Omental fat pad (tissue), 4 donors: ENCODE data around the gene MORN1. TPM values are rescaled to one million over a fixed set of nuclear protein-coding genes. Genes with fewer than 3 reads are reported as not detected.

Experiments used
- ATAC-seq: fragments of 150-250 bp; one replicate; pipeline ENCODE4 v1.9.1; 2016; ENCODE audit warnings: mild to moderate bottlenecking, moderate library complexity; ENCODE audit not compliant: low FRiP score
- DNase-seq: peaks from one replicate; pipeline ENCODE4 v3.0.0-alpha.2; 2019; ENCODE audit warnings: low spot score
- total RNA-seq, 4 donors: library from RNA; depleted of rRNA; stranded (reverse); fragments of >200 nt; gene quantifications; one replicate each; pipeline ENCODE4 v1.1.0, GENCODE V29; 2016
- TF ChIP-seq, protein P1 (sequence below), 3 donors: fragments of 450-650 bp; IDR thresholded peaks; one replicate each; pipeline ENCODE4 v1.5.1; 2016 to 2017; ENCODE audit warnings: antibody characterized with exemption in 3 of 3, mild to moderate bottlenecking in 3 of 3, moderate library complexity in 2 of 3

The MORN1 gene
- total RNA-seq, 4 donors from 2014 or later: 4.0 to 9.1 (median 6.4) TPM

DNA sequence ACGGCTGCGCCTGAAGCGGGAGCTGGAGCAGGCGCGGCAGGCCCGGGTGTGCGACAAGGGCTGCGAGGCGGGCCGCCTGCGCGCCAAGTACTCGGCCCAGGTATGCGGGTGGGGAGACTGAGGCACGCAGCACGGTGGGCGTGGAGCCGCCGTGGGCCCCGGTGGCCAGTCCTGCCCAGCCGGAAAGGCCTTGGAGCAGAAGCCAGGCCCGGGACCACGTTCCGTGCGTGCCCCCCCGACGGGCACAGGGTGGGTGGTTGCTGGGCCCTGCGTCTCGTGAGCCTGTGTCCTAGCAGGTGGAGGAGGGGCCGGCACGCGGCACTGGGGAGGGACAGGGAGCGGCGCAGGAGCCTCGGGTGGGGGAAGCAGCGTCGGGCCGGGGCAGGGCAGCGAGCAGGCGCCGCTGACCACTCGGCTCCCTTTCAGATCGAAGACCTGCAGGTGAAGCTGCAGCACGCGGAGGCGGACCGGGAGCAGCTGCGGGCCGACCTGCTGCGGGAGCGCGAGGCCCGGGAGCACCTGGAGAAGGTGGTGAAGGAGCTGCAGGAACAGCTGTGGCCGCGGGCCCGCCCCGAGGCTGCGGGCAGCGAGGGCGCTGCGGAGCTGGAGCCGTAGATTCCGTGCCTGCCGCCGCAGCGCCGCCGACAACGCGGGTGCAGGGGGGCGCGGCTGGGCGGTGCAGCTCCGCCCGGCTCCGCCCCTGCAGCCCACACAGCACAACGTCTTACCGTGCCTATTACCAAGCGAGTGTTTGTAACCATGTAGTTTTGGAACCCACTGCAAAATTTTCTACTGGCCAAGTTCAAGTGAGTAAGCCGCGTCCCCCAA, 85.0 kb downstream of the MORN1 start:
- ATAC-seq: no peak
- no peak for DNase-seq
- TF ChIP-seq, protein P1, sequence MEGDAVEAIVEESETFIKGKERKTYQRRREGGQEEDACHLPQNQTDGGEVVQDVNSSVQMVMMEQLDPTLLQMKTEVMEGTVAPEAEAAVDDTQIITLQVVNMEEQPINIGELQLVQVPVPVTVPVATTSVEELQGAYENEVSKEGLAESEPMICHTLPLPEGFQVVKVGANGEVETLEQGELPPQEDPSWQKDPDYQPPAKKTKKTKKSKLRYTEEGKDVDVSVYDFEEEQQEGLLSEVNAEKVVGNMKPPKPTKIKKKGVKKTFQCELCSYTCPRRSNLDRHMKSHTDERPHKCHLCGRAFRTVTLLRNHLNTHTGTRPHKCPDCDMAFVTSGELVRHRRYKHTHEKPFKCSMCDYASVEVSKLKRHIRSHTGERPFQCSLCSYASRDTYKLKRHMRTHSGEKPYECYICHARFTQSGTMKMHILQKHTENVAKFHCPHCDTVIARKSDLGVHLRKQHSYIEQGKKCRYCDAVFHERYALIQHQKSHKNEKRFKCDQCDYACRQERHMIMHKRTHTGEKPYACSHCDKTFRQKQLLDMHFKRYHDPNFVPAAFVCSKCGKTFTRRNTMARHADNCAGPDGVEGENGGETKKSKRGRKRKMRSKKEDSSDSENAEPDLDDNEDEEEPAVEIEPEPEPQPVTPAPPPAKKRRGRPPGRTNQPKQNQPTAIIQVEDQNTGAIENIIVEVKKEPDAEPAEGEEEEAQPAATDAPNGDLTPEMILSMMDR (IDR thresholded peaks at IDR 0.05): no peak

DNA sequence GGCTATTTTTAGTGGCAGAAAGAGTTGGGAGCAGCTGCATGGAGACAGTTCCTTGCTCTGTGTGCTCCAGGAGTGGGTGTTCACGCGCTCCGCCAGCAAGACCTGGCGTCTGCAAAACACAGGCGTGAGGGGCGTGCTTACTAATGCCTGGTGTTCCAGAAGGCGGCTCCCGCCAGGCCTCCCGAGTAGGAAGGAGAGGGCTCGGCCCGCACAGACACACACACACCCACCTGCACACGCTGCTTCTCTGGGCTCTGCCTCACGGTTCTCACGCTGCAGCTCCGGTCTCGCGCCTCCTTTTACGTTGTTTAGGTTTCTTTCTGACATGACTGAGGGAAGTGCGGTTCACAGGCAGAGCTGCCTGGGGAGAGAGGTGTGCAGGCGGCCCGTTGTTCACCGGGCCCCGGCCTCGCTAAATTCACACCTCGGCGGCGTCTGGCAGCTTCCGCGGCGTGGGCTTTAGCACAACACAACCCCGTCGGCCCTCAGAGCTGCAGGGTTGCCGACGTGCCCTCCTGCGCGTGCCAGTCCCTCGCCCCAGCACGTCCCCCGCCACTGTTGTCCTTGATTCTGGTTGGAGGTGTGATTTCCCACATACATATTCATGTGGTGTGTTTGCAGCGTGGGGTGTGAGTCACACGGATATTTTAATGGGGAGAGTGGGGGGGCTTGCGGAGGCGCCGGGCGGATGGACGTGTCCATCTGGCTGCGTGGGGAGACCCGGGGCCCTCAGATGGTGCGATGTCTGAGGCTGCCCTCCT, 86.3 kb downstream of the MORN1 start:
- no peak for ATAC-seq

DNA sequence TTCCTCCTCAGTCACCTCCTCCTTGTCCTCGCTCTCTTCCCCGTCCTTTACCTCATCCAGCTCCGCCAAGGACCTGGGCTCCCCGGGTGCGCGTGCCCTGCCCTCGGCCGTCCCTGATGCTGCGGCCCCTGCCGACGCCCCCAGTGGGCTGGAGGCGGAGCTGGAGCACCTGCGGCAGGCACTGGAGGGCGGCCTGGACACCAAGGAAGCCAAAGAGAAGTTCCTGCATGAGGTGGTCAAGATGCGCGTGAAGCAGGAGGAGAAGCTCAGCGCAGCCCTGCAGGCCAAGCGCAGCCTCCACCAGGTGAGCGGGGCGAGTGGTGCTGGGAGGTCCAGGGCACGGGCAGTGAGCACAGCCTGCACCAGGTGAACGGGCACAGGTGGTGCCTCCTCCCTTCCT, 87.1 kb downstream of the MORN1 start:
- DNase-seq (no peak), ATAC-seq (no peak)
- TF ChIP-seq, protein P1 (IDR thresholded peaks at IDR 0.05): no peak

More for the DNA sequence above, 86.3 kb downstream of the MORN1 start:
- TF ChIP-seq, protein P1 (IDR thresholded peaks at IDR 0.05): no peak
- no peak for DNase-seq

DNA sequence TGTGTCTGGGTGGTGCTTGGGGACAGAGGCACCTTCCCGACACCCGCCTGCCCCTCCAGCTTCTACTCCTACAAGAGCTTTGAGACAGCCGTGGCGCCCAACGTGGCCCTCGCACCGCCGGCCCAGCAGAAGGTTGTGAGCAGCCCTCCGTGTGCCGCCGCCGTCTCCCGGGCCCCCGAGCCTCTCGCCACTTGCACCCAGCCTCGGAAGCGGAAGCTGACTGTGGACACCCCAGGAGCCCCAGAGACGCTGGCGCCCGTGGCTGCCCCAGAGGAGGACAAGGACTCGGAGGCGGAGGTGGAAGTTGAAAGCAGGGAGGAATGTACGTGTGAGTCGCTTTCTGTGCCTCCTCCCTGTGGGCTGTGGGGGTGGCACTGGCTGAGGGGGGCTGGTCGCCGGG, 87.6 kb downstream of the MORN1 start:
- ATAC-seq (no peak), DNase-seq (no peak)
- TF ChIP-seq, protein P1 (IDR thresholded peaks at IDR 0.05): no peak

DNA sequence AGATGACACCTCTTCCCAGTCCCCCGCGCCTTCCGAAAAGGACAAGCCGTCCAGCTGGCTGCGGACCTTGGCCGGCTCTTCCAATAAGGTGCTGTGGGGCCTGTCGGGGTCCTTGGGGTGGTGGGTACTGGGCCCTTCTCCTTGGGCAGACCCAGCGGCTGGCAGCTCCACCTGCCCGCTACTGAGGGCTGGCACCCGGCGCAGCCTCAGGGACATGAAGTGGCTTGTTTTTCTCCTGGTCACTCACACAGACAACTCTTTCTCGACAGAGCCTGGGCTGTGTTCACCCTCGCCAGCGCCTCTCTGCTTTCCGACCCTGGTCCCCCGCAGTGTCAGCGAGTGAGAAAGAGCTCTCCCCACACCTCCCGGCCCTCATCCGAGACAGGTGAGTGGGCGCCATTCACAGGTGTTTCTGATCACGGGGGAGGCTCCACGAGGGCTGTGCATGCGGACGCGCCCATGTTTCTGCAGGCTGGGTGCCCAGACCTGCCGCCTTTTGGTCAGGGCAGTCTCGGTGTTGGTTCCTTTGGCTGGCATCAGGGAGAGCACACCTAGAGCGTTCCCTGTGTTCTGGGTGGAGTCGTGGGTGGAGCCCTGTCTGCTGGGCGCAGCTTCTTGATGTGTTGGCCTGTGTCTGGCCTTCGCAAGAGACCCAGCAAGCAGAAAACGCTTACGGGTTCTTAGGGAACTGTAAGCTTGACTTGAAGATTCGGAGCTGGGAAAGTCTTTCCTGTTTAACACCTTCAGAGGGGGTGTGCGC, 88.2 kb downstream of the MORN1 start:
- DNase-seq (no peak), ATAC-seq (no peak)
- TF ChIP-seq, protein P1 (IDR thresholded peaks at IDR 0.05): no peak

DNA sequence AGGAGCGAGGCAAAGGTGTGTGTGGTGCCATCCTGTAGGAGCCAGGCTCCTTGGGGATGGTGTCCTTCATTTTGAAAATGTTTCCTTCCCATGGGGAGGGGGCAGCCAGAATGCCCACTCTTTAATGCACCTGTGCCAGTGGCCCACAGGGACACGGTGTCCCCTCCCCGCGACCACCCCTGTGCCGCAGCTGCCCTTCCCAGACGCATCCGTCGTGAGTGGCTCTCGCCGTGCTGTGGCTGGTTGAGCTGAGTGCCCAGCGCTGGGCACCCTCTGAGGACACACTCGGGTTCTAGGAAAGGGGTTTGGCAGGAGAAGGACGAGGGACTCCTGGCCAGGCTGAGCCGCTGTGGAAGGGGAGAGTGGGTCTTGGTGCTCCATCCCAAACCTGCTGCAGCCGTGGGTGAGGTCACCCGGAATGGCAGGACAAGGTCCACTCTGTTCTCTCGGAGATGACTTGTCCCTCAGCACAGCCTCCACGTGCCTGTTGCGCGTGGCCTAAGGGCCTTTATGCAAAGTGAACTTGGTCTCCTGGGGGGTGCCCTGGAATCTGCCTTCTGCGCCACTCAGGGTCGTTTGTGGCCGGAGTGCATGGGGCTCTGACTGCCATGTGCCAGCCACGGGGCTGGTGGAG, 88.9 kb downstream of the MORN1 start:
- DNase-seq (no peak), ATAC-seq (no peak)
- TF ChIP-seq, protein P1 (IDR thresholded peaks at IDR 0.05): no peak
